HG02973 (cell line): ENCODE measurements around the gene JPH2.

Experiments used
- ATAC-seq: cut with Tn5 transposase; IDR thresholded peaks from one replicate; pipeline ENCODE4 v1.9.1; 2021; ENCODE audit warnings: moderate library complexity; ENCODE audit not compliant: unreplicated experiment

JPH2 gene

DNA sequence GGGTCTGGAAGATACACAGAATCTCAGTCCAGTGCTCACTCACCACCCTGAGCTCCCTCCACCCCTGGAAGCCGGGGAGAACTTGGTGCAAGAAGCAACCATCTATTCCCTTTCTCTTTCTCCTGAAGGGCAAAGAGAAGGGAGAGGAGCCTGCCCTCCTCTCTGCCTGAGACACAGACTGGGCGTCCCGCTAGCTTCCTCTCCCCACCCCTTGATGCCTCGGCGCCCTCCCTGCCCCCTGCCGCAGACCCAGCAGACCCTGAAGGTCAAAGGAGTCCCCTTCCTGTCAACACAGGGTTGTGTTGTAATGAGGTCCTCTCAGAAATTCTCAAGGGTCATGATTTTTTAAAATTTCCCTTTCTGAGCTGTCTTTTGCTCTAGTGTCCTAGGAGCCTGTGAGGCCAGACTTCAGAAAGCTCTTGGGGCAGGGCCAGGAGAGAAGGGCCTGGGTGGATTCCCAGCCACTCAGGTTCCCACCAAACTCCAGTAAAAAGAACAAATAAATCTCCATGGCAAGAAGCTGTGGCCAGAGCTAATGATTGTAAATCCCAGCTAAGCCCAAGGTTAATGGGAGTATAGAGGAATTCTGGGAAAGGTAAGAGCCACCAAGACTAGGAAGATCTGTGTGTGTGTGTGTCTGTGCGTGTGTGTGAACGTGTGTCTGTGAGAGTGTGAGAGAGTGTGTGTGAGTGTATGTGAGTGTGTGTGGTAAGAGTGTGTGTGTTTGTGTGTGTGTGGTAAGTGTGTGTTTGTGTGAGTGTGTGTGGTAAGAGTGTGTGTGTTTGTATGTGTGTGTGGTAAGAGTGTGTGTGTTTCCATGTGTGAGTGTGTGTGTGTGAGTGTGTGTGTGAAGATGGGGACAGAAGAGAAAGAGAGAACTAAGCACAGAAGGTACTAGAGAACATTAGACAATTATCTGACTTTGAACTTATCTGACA, 1.1 kb upstream of the JPH2 start:
- no peak for ATAC-seq

DNA sequence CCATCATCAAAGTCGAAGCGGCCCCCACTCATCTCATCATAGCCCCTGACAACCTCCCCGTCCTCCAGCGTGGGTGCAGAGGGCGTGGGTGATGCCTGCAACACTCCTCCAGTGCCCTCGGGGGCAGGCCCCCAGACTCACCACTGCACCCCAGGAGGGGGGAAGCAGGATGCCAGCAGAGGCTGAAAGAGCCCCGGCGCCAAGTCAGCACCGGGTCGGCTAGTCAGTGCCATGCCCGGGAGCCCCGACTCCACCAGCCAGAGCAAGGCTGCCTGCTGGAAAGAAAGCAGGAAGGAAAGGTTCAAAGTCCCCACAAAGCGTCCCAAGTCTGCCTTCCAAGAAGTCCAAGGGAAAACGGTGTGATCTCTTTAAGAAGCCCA, 324 bp downstream of the JPH2 start:
- ATAC-seq: no peak

DNA sequence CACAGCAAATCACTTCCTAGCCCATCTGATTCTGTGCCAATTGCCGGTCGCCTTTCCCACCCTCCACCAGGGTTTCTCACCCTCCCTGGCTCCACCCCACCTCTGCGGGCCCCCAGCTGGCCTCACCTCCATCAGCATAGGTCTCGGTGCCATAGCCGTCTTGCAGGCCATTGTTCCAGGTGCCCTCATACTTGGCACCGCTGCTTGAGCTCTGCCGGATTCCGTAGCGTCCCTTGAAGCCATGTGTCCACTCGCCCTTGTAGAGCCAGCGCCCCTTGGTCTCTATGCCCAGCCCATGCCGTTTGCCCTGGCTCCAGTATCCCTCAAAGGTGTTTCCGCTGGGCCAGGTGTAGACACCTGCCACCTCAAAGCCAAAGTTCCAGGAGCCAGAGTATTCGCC, 787 bp downstream of the JPH2 start:
- no peak for ATAC-seq

DNA sequence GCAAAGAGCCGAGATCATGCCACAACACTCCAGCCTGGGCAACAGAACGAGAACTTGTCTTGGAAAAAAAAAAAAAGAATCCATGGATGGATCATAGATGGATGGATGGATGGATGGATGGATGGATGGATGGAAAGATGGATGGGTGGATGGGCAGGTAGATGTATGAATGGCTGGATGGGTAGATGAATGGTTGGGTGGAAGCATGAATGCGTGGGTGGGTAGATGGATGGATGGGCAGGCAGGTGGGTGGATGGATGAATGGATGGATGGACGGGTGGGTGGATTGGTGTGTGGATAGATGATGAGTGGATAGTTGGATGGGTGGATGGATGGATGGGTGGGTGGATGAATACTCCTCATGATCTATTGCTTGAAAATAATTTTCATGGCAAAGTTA, 1.4 kb downstream of the JPH2 start:
- no peak for ATAC-seq

DNA sequence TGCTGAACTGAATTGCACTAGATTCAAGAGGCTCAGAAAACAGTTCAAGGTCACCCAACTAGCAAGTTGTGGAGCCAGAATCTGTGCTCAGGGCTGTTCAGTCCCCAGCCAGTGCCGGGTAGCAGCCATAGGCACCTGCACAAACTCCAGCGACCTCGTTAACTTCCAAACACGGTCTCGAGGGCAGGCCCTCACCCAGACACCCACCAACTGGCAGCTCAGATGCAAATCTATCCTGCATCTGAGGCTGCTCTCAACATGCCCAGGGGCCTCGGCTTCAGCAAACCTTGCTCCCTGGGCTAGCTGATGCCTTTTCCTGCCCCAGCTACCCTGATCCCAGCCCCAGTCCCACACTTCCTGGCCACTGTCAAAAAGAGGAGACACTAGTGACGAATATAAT, 3.7 kb downstream of the JPH2 start:
- no peak for ATAC-seq

DNA sequence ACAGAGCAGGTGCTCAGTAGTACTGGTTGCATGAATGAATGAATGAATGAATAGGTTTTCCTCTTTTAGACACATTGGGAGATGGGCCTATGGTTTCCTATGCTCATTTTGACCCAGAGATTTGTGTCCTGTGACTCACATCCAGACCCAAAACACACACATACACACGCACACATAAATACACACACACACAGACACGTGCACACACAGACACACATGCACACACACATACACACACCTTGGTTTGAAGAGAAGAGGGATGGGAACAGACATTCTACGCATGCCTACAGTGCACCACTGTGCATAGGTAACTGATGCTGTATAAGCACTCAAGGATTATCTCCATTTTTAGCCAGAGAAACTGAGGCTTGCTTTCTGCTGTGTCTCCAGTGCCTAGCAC, 4.1 kb downstream of the JPH2 start:
- no peak for ATAC-seq

DNA sequence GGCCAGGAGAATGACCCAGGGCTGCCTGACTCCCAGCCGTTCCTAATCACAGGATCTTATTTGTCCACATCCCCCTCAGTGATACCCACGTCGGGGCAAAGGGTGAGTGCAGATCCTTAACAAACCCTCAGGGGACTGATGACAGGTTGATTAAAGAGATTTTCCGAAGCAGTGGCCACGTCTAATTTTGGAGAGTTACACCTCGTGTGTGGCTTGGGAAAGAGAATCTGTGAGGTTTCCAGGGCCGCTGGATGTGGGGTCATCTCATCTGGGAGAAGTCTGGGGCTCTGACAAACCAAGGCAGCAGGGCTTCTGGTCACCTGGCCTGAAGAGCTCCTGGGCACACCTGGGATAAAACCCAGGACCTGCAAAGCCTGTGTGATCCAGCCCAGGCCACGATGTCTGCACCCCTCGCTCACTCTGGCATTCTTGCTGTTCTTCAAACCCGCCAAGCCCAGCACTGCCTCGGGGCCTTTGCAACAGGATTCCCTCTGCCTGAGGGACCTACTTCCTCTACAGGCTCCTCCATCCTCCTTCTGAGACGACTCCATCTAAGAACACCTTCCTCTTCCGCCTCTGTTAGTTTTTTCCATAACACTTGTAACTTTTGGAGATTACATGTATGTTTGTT, 4.7 kb downstream of the JPH2 start:
- ATAC-seq: no peak

DNA sequence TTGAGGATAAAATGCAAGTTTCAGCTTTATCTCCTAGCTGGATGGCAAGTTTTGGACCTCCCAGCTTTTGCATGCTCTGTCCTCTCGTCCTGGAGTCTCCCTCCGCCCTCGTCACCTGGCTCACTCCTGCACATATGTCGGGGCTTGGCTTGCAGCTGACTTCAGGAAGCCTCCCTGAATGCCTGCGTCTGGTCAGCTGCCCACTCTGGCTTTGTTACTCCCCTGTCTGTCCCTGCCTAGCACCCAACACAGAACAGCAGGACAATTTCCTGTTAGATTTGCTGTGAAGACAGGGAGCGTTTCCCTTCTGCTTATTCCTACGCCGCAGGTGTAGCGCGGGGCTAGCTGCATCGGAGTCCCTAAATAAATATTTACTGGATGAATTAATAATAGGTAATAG, 5.4 kb downstream of the JPH2 start:
- no peak for ATAC-seq

DNA sequence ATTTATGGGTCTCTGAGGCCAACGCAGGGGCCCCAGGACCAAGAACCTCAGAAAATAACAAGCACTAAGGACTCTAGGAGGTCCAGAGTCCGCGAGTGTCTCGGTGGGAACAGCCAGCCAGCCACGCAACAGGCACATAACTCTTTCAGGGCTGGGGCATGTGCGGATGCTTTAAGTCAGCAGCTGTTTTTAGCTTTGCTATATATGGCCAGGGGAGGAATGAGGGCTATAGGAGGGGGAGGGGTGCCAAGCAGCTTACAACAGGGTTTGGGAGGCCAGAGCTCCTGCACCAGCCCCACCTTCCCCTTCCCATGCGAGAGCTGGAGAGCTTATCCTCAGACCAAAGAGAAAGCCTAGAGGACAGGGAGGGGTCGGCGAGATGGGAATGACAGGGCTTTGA, 6.2 kb downstream of the JPH2 start:
- ATAC-seq: no peak

DNA sequence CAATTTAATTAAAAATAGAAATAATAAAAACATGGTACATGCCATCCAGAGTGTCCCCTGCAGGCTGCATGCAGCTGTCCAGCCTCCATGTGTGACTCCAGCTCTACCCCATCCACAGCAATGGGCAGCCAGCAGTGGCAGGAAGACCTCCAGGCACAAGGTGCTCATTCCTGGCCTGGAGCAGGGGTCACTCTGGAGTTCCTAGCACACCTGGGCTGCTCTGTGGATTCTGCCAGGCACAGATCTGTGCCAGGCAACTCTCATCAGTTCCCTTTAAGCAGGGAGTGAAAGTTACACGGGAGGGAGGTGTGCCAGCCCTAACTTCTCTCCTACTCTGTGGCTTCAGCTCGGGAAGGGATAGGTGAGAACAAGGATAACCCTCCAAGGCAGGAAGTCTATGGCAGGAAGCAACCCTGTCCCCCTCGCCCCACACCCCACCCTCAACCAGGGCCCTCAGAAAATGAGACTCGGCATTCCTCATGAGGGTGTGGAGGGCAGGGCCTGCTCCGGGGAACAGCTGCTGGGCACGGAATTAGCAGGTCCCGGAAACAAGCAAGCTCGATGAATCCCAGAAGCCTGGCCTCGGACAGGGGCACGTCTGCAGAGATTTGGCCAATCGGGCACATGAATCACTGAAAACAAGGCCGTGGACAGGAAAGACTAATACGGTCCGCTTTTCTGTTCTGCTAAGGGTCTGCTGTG, 10.0 kb downstream of the JPH2 start:
- ATAC-seq: no peak

DNA sequence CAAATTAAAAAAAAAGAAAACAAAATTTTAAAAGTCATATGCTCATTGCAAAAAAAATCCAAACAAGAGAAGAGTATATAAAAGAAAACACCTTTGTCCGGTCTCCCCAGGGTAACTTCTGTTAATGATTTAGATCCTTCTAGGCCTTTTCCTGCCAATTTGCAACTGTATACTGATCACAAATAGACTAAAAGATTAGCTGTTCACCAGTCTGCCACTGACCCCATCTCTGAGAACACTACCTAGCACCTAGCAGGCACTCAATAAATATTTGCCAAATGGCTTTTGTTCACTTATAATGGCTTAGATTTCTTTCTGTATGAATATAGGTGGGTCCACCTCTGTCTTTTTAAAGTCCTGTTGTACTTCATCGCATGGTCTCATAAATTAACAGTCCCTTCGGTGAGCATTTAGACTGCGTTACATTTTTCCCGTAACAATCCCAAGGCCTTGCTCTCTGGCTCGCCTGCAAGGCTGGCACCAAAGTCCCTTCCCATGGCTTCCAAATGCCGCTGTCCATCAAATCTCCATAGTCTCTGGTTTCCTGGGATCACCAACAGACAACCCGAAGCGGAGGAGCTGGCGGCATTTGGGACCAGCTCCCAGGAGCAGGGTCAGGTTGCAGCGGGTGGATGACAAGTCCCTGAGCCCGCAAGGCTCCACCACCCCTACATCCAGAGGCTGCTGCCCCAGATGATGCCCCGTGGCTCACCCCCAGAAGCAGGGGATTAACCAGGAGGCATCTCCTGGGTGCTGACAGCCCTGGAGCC, 11.8 kb downstream of the JPH2 start:
- ATAC-seq: no peak

DNA sequence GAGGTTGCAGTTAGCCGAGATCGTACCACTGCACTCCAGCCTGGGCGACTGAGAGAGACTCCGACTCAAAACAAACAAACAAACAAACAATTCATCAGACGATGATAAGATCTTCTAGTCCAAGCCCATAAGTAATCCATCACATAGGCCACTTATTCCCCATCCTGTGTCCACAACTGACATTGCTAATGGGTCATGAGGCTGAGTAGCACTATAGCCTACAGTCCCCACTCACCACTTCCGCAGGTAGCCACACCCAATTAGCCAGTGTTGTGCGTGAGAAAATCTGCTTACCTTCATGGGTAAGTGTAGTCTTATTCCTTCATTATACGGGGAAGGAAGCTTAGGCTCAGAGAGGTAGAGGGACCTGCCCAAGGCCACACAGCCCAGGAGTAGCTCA, 13.1 kb downstream of the JPH2 start:
- no peak for ATAC-seq

DNA sequence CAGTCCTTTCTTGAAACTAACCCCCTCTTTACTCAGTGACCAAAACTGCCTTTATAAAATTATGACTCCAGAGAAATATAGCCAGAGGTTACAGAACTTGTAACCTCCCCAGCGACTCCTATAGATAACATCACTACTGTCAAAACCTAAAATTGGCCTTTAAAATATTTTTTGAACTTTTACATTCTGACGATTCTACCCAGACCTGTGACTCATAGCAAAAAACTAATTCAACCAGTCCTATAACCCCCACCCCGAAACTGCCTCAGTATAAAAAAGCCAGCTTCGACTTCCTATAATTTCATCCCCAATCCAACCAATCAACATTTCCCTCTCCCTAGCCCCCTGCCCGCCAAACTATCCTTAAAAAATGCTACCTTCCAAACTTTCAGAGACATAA, 13.9 kb downstream of the JPH2 start:
- no peak for ATAC-seq

DNA sequence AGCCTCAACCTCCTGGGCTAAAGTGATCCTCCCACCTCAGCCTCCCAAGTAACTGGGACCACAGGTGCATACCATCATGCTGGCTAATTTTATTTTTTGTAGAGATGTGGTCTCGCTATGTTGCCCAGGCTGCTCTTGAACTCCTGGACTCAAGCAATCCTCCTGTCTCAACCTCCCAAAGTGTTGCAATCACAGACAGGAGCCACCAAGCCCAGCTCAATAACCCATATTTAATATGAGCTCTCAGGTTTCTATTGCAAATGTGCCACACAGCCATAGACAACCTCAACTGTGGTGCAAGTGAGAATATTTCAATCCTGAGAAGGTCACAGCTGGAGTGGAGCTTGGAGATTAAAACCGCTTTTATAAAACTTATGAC, 14.4 kb downstream of the JPH2 start:
- ATAC-seq: no peak

DNA sequence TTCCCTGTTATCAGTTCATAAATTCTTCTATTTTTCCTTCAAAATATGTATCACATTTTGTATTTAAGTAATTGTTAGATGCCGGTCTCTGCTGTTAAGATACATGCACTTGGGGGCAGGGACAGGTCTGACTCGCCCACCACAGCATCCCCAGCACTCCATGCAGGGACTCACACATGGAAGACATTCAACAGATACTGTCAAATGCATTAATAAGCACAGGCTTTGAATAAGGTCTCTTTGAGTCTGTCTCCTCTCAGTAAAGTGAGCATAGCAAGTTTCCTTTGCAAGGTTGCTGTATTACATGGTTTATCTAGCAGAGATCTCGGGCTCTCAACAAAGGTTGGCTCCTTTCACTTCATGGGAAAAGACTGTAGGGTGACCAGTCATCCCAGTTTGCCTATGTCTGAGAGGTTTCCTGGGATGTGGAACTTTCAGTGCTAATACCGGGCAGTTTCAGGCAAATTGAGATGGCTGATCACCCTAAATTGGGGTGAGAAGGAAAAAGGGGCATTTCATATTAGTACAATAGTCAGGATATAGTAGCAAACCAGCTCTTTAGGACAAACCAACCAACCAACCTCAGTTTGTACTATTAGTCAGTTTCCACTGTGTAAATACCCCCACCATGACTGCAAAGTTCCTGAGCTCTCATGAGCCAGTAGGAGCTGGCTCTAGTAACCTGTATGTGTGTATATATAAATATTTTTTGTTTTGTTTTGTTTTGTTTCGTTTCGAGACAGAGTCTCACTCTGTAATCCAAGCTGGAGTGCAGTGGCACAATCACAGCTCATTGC, 15.0 kb downstream of the JPH2 start:
- no peak for ATAC-seq

DNA sequence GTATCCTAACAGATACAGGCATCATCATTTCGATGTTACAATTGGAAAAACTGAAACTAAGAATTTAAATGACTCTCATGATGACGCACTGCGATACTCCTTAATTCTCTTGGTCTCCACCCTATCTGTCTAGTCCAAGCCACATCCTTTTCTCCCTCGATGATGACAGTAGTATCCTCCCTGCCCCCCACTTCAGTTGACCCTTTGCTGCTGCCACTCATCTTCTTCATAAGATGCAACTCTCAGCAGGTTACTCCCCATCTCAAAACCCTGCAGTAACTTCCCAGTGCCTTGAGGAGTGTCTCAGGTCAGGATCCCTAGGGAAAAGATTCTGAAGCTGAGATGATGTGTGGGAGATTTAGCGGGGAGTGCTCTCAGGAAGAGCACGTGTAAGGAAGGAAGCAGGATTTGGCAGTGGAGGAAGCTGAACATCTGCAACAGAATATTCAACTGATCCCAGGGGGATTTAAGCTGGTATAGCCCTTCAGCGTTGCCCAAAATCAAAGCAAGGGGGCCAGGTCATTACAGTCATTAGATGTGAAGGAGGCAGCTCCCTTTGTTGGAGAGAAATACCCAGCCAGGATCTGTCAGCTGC, 16.1 kb downstream of the JPH2 start:
- no peak for ATAC-seq

DNA sequence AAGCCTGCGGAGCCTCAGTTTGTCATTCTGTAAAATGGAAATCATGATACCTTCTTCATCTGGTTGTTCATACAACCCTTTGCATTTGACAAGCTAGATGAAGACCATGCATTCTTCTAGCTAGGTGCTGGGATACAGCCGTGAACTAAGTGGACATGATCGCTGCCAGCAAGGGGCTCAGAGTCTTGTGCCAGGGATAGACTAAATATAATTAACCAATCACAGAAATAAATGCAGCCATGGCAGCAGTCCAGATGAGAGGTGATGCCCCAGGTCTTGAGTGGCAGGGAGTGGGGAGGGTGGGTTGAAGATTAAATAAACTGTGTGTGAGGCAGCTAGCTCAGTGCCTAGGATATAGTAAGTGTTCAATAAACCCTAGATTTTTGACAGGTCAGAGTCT, 19.3 kb downstream of the JPH2 start:
- no peak for ATAC-seq

DNA sequence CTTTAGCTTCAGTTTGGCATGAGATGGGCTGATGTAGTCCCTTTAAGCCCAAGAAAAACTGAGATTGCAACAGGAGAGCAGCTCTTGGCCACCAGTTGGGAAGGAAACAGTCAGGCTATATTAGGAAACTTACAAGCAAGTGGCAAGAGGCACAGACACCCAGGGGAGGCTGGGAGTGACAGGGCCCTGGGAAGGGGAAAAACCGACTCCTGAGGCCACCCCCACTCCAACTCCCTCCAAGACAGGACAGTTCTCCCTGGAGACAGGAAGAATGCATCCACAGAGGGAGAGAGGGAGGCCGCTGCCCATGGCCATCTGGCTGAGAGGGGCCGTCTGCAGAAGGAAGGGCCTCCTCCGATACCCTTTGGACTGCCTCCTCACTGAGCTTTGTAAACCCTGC, 20.5 kb downstream of the JPH2 start:
- ATAC-seq: no peak

DNA sequence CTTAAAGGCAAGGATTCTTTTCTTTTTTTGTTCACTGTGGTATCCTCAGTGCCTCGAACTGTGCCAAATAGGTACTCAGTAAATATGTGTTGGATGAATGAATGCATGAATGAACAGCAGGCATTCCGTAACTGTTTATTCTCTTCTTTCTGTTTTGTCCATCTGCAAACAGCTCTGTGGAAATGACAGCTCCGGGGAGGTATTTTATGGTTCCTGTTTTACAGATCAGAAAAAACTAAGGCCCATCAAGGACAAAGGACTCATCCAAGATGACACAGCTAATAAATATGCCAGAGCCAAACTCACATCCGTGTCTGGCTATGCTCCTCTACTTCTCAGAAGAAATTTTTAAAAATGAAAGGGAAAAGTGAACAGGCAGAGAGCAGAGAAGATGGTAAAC, 21.0 kb downstream of the JPH2 start:
- ATAC-seq: no peak

DNA sequence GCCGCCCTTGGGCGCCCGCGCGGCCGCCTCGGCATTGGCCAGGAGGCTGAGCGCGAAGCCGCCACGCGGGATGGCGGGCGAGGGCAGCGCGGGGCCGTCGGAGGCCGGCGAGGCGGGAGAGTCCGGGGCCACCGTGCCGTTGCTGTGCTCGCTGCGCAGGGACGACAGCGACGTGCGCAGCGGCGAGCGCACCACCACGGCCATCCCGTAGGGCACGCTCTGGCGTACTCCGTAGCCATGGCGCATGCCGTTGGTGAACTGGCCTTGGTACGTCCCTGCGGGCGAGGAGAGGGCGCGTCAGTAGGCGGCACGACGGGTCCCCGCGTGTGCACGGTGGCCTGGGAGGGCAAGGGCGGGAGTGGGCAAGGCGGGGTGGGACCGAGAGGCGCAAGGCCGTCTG, 26.9 kb downstream of the JPH2 start:
- ATAC-seq: no peak
